Astrocyte (in vitro differentiated cells and primary cell): ENCODE data around the gene TMEM165. TPM values are rescaled to one million over a fixed set of nuclear protein-coding genes. Genes with fewer than 3 reads are reported as not detected.

Source experiments
- DNase-seq: peaks from one replicate; pipeline ENCODE4 v3.0.0-alpha.2; 2010; ENCODE audit warnings: low read depth
- FAIRE-seq: peaks from 2 replicates; lab custom pipeline; 2011; peaks lifted over from hg19 to GRCh38; lab: Jason Lieb, UNC
- H2AFZ ChIP-seq: 2 replicates; pipeline ENCODE4 v1.6.0; 2012; ENCODE audit warnings: low read depth, low read length, inconsistent platforms
- H3K27ac ChIP-seq: 2 replicates; pipeline ENCODE4 v1.5.1; 2011; ENCODE audit warnings: low read depth, low read length, inconsistent platforms
- H3K27me3 ChIP-seq: 2 replicates; pipeline ENCODE4 v1.6.0; 2011; ENCODE audit warnings: low read length, inconsistent platforms; ENCODE audit not compliant: insufficient read depth
- H3K36me3 ChIP-seq: 2 replicates; pipeline ENCODE4 v1.5.1; 2011; ENCODE audit warnings: low read length, inconsistent platforms; ENCODE audit not compliant: insufficient read depth
- H3K4me1 ChIP-seq: 2 replicates; pipeline ENCODE4 v1.5.1; 2011; ENCODE audit warnings: low read length, inconsistent platforms; ENCODE audit not compliant: insufficient read depth
- H3K4me2 ChIP-seq: 2 replicates; pipeline ENCODE4 v1.6.0; 2012; ENCODE audit warnings: low read length, inconsistent platforms
- H3K4me3 ChIP-seq: 2 replicates; pipeline ENCODE4 v1.5.1; 2011; ENCODE audit warnings: low read depth, mild to moderate bottlenecking, low read length, inconsistent platforms; ENCODE audit not compliant: insufficient read depth
- H3K79me2 ChIP-seq: 2 replicates; pipeline ENCODE4 v1.6.0; 2012; ENCODE audit warnings: mild to moderate bottlenecking, low read length, inconsistent platforms; ENCODE audit not compliant: insufficient read depth
- H3K9ac ChIP-seq: 2 replicates; pipeline ENCODE4 v1.6.0; 2012; ENCODE audit warnings: mild to moderate bottlenecking, low read length, inconsistent platforms
- H3K9me3 ChIP-seq: 2 replicates; pipeline ENCODE4 v1.5.1; 2012; ENCODE audit warnings: low read depth, mild to moderate bottlenecking, low read length, inconsistent platforms; ENCODE audit not compliant: insufficient read depth
- H4K20me1 ChIP-seq: 2 replicates; pipeline ENCODE4 v1.6.0; 2012; ENCODE audit warnings: low read length, inconsistent platforms; ENCODE audit not compliant: insufficient read depth
- H3K27ac Mint-ChIP-seq: one replicate; pipeline ENCODE4 v1.8.0; 2021; ENCODE audit warnings: mild to moderate bottlenecking, mixed read lengths; ENCODE audit not compliant: unreplicated experiment
- H3K27me3 Mint-ChIP-seq: one replicate; pipeline ENCODE4 v1.8.0; 2021; ENCODE audit warnings: low read depth, mixed read lengths; ENCODE audit not compliant: unreplicated experiment
- H3K36me3 Mint-ChIP-seq: one replicate; pipeline ENCODE4 v1.8.0; 2021; ENCODE audit warnings: low read depth, mixed read lengths; ENCODE audit not compliant: unreplicated experiment
- H3K4me1 Mint-ChIP-seq: one replicate; pipeline ENCODE4 v1.8.0; 2021; ENCODE audit warnings: low read depth, mixed read lengths; ENCODE audit not compliant: unreplicated experiment
- H3K4me3 Mint-ChIP-seq: one replicate; pipeline ENCODE4 v1.8.0; 2021; ENCODE audit warnings: mild to moderate bottlenecking, moderate library complexity, mixed read lengths; ENCODE audit not compliant: unreplicated experiment
- H3K9me3 Mint-ChIP-seq: one replicate; pipeline ENCODE4 v1.8.0; 2021; ENCODE audit warnings: mild to moderate bottlenecking, mixed read lengths; ENCODE audit not compliant: unreplicated experiment
- EZH2 ChIP-seq: IDR thresholded peaks from 2 replicates; pipeline ENCODE4 v1.6.1; 2012; ENCODE audit warnings: mild to moderate bottlenecking, low read length, inconsistent platforms; ENCODE audit not compliant: insufficient read depth
- total RNA-seq: library from RNA; stranded (reverse); gene quantifications from 2 replicates; pipeline ENCODE4 v1.2.1, GENCODE V29; 2021
- TF ChIP-seq, protein P1 (sequence below): IDR thresholded peaks from 2 replicates; pipeline ENCODE4 v1.5.1; 2011; ENCODE audit warnings: low read depth, mild to moderate bottlenecking, inconsistent platforms, low read length, moderate library complexity; ENCODE audit not compliant: insufficient read depth

Gene TMEM165
- total RNA-seq, 1 donor from 2014 or later, result 130 TPM

DNA sequence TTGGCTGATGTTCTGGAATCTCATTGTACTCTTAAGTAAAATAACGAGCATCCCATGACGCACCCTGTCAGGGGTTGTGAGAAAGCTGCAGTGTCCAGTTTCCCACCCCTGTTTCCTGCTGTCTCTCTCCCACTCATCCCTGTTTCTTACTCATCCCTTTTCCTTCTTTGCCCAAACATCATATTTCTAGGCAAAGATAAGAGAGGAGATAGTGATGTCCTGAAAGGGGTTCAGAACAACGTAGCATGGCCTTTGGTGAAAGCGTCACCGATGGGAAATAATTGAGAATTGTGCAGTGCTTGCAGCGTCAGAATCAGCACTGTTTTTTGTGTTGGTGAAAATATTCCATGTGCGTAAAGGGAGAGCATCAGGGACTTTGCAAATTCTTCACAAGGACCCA lies 23.5 kb upstream of the TMEM165 start:
- TF ChIP-seq, protein P1, sequence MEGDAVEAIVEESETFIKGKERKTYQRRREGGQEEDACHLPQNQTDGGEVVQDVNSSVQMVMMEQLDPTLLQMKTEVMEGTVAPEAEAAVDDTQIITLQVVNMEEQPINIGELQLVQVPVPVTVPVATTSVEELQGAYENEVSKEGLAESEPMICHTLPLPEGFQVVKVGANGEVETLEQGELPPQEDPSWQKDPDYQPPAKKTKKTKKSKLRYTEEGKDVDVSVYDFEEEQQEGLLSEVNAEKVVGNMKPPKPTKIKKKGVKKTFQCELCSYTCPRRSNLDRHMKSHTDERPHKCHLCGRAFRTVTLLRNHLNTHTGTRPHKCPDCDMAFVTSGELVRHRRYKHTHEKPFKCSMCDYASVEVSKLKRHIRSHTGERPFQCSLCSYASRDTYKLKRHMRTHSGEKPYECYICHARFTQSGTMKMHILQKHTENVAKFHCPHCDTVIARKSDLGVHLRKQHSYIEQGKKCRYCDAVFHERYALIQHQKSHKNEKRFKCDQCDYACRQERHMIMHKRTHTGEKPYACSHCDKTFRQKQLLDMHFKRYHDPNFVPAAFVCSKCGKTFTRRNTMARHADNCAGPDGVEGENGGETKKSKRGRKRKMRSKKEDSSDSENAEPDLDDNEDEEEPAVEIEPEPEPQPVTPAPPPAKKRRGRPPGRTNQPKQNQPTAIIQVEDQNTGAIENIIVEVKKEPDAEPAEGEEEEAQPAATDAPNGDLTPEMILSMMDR, result no peak
- TF ChIP-seq EZH2, result no peak
- DNase-seq (no peak), FAIRE-seq (no peak)
- Histone ChIP-seq H3K36me3 (no peaks in the 10 kb centered on the region), H3K4me3 (no peak overlapping the region), H3K27ac (peak overlapping the region; percentile 61), H3K27me3 (no peaks in the 10 kb centered on the region), H2AFZ (no peak overlapping the region), H3K9ac (peak overlapping the region; percentile 68), H4K20me1 (no peaks in the 10 kb centered on the region), H3K9me3 (no peaks in the 10 kb centered on the region), H3K4me2 (peak overlapping the region; percentile 9), H3K4me1 (peaks cover 2% of the 10 kb centered on the region), H3K79me2 (no peaks in the 10 kb centered on the region)
- H3K4me3 Mint-ChIP-seq, result no peak overlapping the region
- no peak overlapping the region for H3K27ac Mint-ChIP-seq
- H3K9me3 Mint-ChIP-seq, result no peaks in the 10 kb centered on the region
- H3K4me1 Mint-ChIP-seq, result no peaks in the 10 kb centered on the region
- H3K27me3 Mint-ChIP-seq, result no peaks in the 10 kb centered on the region
- no peaks in the 10 kb centered on the region for H3K36me3 Mint-ChIP-seq

DNA sequence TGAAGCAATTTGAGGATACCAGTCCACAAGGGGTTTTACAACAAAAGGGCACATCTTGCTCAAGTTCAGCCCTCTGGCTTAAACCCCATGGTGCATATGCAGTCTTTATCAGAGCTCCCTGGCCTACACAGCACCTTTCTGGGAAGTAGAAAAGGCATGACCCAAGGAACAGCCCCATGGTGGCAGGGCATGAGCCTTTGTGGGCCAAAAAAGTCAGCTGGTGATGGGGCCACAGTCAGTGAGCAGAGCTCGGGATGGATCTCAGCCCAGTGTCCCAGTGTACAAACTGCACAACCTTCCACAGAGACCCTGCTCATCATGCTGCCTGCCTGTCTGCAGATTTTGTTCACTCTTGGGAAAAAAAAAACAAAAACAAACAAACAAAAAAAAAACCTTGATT lies 22.3 kb upstream of the TMEM165 start:
- no peak for FAIRE-seq
- H3K27ac Mint-ChIP-seq, result no peak overlapping the region
- H3K9me3 Mint-ChIP-seq, result no peaks in the 10 kb centered on the region
- Histone ChIP-seq H4K20me1 (no peaks in the 10 kb centered on the region), H3K9me3 (no peaks in the 10 kb centered on the region), H3K27ac (no peak overlapping the region), H3K4me3 (no peak overlapping the region), H3K4me1 (no peaks in the 10 kb centered on the region), H3K9ac (no peak overlapping the region), H3K79me2 (no peaks in the 10 kb centered on the region), H3K4me2 (no peak overlapping the region), H3K27me3 (no peaks in the 10 kb centered on the region), H2AFZ (no peak overlapping the region), H3K36me3 (no peaks in the 10 kb centered on the region)
- TF ChIP-seq, protein P1, result no peak
- no peak for TF ChIP-seq EZH2
- no peaks in the 10 kb centered on the region for H3K4me1 Mint-ChIP-seq
- H3K36me3 Mint-ChIP-seq, result no peaks in the 10 kb centered on the region
- H3K4me3 Mint-ChIP-seq, result no peak overlapping the region
- no peaks in the 10 kb centered on the region for H3K27me3 Mint-ChIP-seq
- DNase-seq, result no peak

DNA sequence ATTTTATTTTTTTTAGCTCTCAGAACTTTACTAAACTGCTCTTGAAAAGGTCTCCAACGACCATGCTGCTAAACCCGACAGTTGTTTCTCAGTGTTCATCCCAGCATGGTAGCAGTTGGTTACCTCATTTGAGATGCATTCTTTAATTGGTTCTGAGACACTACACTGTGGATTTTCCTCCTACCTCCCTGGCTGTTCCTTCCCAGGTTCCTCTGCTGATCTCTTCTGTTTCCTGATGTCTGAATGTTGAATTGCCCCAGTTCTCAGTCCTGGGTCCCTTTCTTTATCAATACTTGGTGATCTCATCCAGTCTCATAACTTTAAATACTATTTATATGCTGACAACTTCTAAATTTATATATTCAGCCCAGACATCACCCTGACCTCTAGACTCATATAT lies 19.1 kb upstream of the TMEM165 start:
- Mint-ChIP-seq H3K4me1 (no peaks in the 10 kb centered on the region), H3K27me3 (no peaks in the 10 kb centered on the region), H3K4me3 (no peak overlapping the region), H3K9me3 (no peaks in the 10 kb centered on the region), H3K36me3 (no peaks in the 10 kb centered on the region), H3K27ac (no peak overlapping the region)
- H3K36me3 ChIP-seq, result no peaks in the 10 kb centered on the region
- H3K9me3 ChIP-seq, result no peaks in the 10 kb centered on the region
- no peak overlapping the region for H3K4me3 ChIP-seq
- no peak overlapping the region for H3K9ac ChIP-seq
- TF ChIP-seq, protein P1, result no peak
- TF ChIP-seq EZH2, result no peak
- H3K4me2 ChIP-seq, result no peak overlapping the region
- H3K27ac ChIP-seq, result no peak overlapping the region
- DNase-seq (no peak), FAIRE-seq (no peak)
- H3K4me1 ChIP-seq, result no peaks in the 10 kb centered on the region
- H3K79me2 ChIP-seq, result no peaks in the 10 kb centered on the region
- no peaks in the 10 kb centered on the region for H3K27me3 ChIP-seq
- H4K20me1 ChIP-seq, result no peaks in the 10 kb centered on the region
- no peak overlapping the region for H2AFZ ChIP-seq
